Type B pancreatic cell (in vitro differentiated cells): ENCODE results near the gene EMC1. TPM values are rescaled to one million over a fixed set of nuclear protein-coding genes. Genes with fewer than 3 reads are reported as not detected.
"Not testable (repeated sequence)": the region's sequence is repeated elsewhere in the genome, so short reads cannot be mapped to it uniquely, and the experiment has no call there.

Experiments used
- DNase-seq: peaks from one replicate; pipeline ENCODE4 v3.0.0; 2021; ENCODE audit warnings: mixed read lengths; ENCODE audit not compliant: unreplicated experiment; ENCODE audit errors: extremely low spot score
- H3K27ac Mint-ChIP-seq: 2 replicates; pipeline ENCODE4 v1.8.0; 2021; ENCODE audit warnings: mild to moderate bottlenecking, mixed read lengths
- H3K27me3 Mint-ChIP-seq: 2 replicates; pipeline ENCODE4 v1.8.0; 2021; ENCODE audit warnings: mixed read lengths
- H3K36me3 Mint-ChIP-seq: 2 replicates; pipeline ENCODE4 v1.8.0; 2021; ENCODE audit warnings: mixed read lengths
- H3K4me1 Mint-ChIP-seq: one replicate; pipeline ENCODE4 v1.8.0; 2021; ENCODE audit warnings: mixed read lengths; ENCODE audit not compliant: unreplicated experiment
- H3K4me3 Mint-ChIP-seq: 2 replicates; pipeline ENCODE4 v1.8.0; 2021; ENCODE audit warnings: mild to moderate bottlenecking, mixed read lengths
- H3K9me3 Mint-ChIP-seq: 2 replicates; pipeline ENCODE4 v1.8.0; 2021; ENCODE audit warnings: mixed read lengths
- total RNA-seq: library from RNA; stranded (reverse); gene quantifications from 2 replicates; pipeline ENCODE4 v1.2.1, GENCODE V29; 2021; ENCODE audit warnings: low replicate concordance
- TF ChIP-seq, protein P1 (sequence below): fragments of 200-600 bp; sonication (generic); conservative IDR thresholded peaks from 2 replicates; pipeline ENCODE4 v1.5.0; 2021; ENCODE audit warnings: antibody characterized with exemption, mild to moderate bottlenecking

EMC1 gene
- total RNA-seq, 1 donor from 2014 or later, result 60.1 TPM

DNA sequence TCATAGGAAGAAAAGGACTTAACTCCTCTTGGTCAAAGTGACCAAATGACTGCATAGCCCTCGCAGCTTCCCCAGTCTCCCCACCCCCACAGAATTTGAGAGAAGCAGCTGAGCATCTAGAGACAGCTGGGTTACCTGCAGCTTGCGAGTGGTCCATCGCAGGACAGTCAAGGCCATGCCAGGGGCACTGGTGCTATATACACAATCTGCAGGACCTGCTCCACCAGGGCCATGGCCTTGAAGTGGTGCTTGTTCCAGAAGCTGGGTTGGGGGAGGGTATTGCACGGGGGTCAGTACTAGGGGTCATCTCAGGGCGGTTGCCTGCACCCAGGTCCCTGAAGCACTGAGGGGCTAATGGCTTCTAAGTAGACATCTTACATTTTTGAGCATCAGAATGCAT, 10.7 kb upstream of the EMC1 start:
- DNase-seq, result no peak
- Mint-ChIP-seq H3K9me3 (no peaks in the 10 kb centered on the region), H3K4me1 (no peaks in the 10 kb centered on the region), H3K4me3 (no peak overlapping the region), H3K27ac (no peak overlapping the region), H3K36me3 (peaks cover 3% of the 10 kb centered on the region), H3K27me3 (no peaks in the 10 kb centered on the region)
- TF ChIP-seq, protein P1, sequence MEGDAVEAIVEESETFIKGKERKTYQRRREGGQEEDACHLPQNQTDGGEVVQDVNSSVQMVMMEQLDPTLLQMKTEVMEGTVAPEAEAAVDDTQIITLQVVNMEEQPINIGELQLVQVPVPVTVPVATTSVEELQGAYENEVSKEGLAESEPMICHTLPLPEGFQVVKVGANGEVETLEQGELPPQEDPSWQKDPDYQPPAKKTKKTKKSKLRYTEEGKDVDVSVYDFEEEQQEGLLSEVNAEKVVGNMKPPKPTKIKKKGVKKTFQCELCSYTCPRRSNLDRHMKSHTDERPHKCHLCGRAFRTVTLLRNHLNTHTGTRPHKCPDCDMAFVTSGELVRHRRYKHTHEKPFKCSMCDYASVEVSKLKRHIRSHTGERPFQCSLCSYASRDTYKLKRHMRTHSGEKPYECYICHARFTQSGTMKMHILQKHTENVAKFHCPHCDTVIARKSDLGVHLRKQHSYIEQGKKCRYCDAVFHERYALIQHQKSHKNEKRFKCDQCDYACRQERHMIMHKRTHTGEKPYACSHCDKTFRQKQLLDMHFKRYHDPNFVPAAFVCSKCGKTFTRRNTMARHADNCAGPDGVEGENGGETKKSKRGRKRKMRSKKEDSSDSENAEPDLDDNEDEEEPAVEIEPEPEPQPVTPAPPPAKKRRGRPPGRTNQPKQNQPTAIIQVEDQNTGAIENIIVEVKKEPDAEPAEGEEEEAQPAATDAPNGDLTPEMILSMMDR, result no peak

DNA sequence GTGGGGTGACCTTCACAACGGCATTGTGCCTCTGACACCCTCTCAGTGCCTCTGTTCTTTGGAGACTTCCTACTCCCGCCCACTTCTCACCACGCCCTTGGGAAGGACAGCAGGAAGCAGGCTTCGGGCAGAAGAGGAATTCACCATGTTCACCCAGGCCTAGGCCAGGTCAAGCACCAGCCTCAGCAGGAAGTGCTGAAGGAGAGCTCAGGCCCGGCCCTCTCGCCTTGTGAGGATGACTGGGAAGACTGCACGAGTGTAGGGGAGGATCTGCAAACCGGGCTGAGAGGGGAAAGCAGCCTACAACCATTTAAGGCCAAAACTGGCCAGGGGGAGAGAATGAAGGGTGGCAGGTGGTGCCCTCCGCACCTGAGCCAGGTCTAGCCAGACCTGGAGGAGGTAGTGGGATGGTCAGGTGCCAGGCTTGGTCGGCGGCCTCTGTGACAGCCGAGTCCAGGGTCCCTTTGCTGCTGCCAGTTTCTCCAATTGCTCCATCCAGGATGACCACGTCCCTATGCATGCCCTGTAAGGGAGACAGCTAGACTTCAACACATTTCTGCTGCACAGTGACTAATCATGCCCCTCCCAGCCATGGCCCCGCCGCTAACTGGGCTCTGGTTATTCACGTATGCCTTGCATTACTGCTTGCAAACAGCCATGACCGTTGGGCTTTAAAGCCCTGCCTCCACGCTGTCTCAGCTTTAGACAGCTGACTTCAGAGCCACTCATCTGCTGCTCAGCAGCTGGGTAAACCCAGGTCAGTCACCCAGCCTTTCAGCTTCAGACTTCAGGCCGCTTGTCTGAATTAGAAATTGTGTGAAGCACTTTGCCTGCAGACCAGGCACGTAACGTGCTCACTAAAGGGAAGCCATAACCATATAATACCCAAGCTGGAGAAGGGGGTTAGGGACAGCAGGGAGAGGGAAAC, 9.2 kb upstream of the EMC1 start:
- DNase-seq, result no peak
- no peak overlapping the region for H3K27ac Mint-ChIP-seq
- no peaks in the 10 kb centered on the region for H3K9me3 Mint-ChIP-seq
- H3K4me3 Mint-ChIP-seq, result no peak overlapping the region
- H3K27me3 Mint-ChIP-seq, result no peaks in the 10 kb centered on the region
- peaks cover 5% of the 10 kb centered on the region for H3K36me3 Mint-ChIP-seq
- no peaks in the 10 kb centered on the region for H3K4me1 Mint-ChIP-seq
- TF ChIP-seq, protein P1, result no peak

DNA sequence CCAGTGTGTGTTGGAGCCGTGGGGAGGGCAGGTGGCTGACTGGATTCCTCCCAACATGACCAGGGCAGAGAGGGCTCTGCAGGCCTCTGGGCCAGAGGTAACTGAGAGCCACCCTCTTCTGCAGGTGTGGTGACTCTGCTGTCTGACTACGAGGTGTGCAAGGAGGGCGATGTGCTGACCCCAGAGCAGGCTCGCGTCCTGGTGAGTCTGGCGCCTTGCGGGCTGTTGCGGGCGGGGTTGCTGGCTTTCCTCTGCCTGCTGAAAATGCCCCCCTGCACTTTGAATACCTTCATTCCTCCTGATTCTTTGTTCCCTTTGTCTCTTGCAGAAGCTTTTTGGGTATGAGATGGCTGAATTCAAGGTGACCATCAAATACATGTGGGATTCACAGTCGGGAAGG, 7.0 kb upstream of the EMC1 start:
- H3K9me3 Mint-ChIP-seq, result no peaks in the 10 kb centered on the region
- no peak for DNase-seq
- no peaks in the 10 kb centered on the region for H3K27me3 Mint-ChIP-seq
- no peak overlapping the region for H3K27ac Mint-ChIP-seq
- no peak overlapping the region for H3K4me3 Mint-ChIP-seq
- H3K36me3 Mint-ChIP-seq, result peaks cover 5% of the 10 kb centered on the region
- peaks cover 6% of the 10 kb centered on the region for H3K4me1 Mint-ChIP-seq
- TF ChIP-seq, protein P1, result no peak

DNA sequence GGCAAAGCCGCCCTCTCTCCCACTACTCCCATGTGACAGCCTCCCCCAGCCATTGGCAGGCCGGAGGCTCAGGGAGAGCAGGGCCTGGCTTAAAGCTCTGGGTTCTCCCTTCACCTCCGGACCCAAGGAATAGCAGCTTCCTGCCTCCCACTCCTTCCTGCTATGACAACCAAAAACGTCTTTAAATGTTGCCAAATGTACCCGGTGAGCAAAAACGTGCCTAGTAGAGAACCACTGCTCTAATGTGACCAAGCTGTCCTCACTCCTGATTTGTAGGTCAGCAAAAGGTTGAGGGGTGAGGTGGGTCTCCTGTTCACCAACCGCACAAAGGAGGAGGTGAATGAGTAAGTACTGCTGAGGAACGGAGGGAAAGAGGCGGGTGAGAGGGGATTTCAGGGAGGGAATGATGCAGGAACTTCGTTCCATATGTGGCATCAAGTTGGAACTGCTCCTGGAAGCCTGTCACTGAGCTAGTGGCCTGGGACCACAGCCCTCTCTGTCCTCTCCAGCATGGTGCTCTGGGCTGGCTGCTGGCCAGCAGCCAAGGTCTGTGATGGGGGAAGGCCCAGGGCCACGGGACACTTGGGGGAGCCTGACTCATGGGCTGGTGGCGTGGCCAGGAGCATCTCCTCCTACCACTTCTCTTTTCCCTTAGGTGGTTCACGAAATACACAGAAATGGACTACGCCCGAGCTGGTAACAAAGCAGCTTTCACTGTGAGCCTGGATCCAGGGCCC, 6.0 kb upstream of the EMC1 start:
- H3K9me3 Mint-ChIP-seq, result no peaks in the 10 kb centered on the region
- peaks cover 12% of the 10 kb centered on the region for H3K4me1 Mint-ChIP-seq
- no peak overlapping the region for H3K27ac Mint-ChIP-seq
- DNase-seq, result no peak
- no peak overlapping the region for H3K4me3 Mint-ChIP-seq
- no peaks in the 10 kb centered on the region for H3K27me3 Mint-ChIP-seq
- TF ChIP-seq, protein P1, result no peak
- peaks cover 5% of the 10 kb centered on the region for H3K36me3 Mint-ChIP-seq

DNA sequence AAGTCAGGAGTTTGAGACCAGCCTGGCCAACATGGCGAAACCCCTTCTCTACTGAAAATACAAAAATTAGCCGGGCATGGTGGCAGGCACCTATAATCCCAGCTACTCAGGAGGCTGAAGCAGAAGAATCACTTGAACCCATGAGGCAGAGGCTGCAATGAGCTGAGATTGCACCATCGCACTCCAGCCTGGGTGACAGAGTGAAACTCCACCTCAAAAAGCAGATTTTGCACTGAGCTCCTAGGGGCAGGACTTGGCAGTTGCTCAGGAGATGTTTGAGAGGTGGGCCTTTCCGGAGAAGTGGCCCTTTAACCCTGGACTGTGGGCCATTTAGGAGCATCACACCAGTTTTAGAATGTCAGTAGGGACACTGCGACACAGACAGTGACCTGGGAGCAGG, 5.0 kb upstream of the EMC1 start:
- not testable (repeated sequence) for H3K36me3 Mint-ChIP-seq, H3K9me3 Mint-ChIP-seq, H3K4me3 Mint-ChIP-seq, H3K27ac Mint-ChIP-seq, H3K27me3 Mint-ChIP-seq, DNase-seq
- H3K4me1 Mint-ChIP-seq, result peaks cover 12% of the 10 kb centered on the region

DNA sequence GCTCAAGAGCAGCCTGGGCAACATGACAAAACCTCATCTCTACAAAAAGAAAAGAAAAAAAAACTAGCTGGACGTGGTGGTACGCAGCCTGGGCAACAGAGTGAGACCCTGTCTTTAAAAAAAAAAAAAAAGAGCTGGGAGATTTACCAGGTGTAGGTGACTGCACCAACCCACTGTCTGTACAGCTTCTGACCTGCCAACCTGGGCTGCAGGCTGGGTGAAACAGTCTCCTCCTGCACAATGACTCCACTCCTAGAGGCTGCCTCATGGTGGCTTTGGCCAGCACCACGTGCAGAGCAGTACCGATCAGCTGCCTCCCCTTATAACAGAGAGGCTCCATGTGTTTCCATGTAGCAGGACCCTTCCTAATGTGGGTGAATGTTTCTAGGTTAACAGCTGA, 4.0 kb upstream of the EMC1 start:
- Mint-ChIP-seq H3K4me1 (peaks cover 16% of the 10 kb centered on the region), H3K36me3 (peaks cover 5% of the 10 kb centered on the region), H3K27me3 (no peaks in the 10 kb centered on the region), H3K4me3 (no peak overlapping the region), H3K9me3 (no peaks in the 10 kb centered on the region), H3K27ac (no peak overlapping the region)
- no peak for DNase-seq
- TF ChIP-seq, protein P1, result no peak
